Measurements from ENCODE around the gene RAPGEF4. TPM values are rescaled to one million over a fixed set of nuclear protein-coding genes. Genes with fewer than 3 reads are reported as not detected.

Gene RAPGEF4
- total and polyA plus RNA-seq, 2 of the 4 experiments (the other 2 are of a cell fraction) = 1.7 to 3.2 TPM

GRCh38 chr2:172887280-172887679 lies 151.6 kb downstream of the RAPGEF4 start:
- Histone ChIP-seq H2AK5ac (ENCODE audit: low read depth, low read length) (no peak overlapping the region), H2BK20ac (ENCODE audit: low read depth, low read length) (no peak overlapping the region), H3K27ac (ENCODE audit: insufficient read depth, low read length) (no peak overlapping the region), H3K4me3 (ENCODE audit: insufficient read depth, low read depth, low read length) (no peak overlapping the region), H3K27me3 (ENCODE audit: control insufficient read depth, insufficient read depth, low read length) (peaks cover 2% of the 10 kb centered on the region; the same call in 1 of the 2 replicates), H3K9me1 (ENCODE audit: insufficient read depth, low read length) (no peaks in the 10 kb centered on the region), H2AFZ (replicated peaks; ENCODE audit: low read length, poor library complexity) (no peak overlapping the region), H4K5ac (ENCODE audit: low read depth, low read length) (no peak overlapping the region), H2BK15ac (ENCODE audit: low read depth, low read length) (no peak overlapping the region), H4K20me1 (ENCODE audit: insufficient read depth, low read length) (no peaks in the 10 kb centered on the region), H3K9me3 (ENCODE audit: control insufficient read depth, insufficient read depth, low read length) (no peaks in the 10 kb centered on the region), H3K14ac (replicated peaks; ENCODE audit: low read depth, low read length) (no peak overlapping the region), H3K56ac (ENCODE audit: extremely low read depth, insufficient read depth, low read length) (no peak overlapping the region), H3K4me1 (ENCODE audit: control insufficient read depth, insufficient read depth, low read length) (no peaks in the 10 kb centered on the region), H3K4me2 (ENCODE audit: low read depth, low read length) (no peak overlapping the region), H4K91ac (ENCODE audit: insufficient read depth, low read depth, low read length) (no peak overlapping the region), H3K4ac (ENCODE audit: low read depth, low read length) (no peak overlapping the region), H3K9ac (ENCODE audit: low read depth, low read length) (no peak overlapping the region), H3K79me1 (ENCODE audit: low read depth in 1 of 2, low read length in 2 of 2) (no peaks in the 10 kb centered on the region), H3K18ac (ENCODE audit: low read depth, low read length) (no peak overlapping the region), H3K23ac (ENCODE audit: low read depth, low read length) (no peak overlapping the region), H4K8ac (ENCODE audit: low read depth in 2 of 2, low read length in 2 of 2) (no peak overlapping the region), H2BK120ac (ENCODE audit: low read depth, low read length) (no peak overlapping the region), H2AK9ac (replicated peaks; ENCODE audit: low read depth, low read length, poor library complexity) (no peak overlapping the region), H2BK5ac (ENCODE audit: low read depth, low read length, poor library complexity, severe bottlenecking) (no peak overlapping the region), H3K36me3 (ENCODE audit: control insufficient read depth, insufficient read depth, low read length) (no peaks in the 10 kb centered on the region)
- BruUV-seq (replicated peaks) = no TSS peak
- POLR2A ChIA-PET (ENCODE audit: unreplicated experiment) = no interaction called here
- ATAC-seq (ENCODE audit: low read depth) (no peak), DNase-seq (no peak)
- intact Hi-C loops (cut with micrococcal nuclease) = no loop called here
- in situ Hi-C loops (cut with MboI; ENCODE audit: low sequenced_read_pairs) = no loop called here
- TF ChIP-seq MAFK (IDR thresholded peaks at IDR 0.05; ENCODE audit: low read depth, low read length) = no peak
- no peak for TF ChIP-seq CEBPB (IDR thresholded peaks at IDR 0.05; ENCODE audit: low read depth, low read length)
- TF ChIP-seq BHLHE40 (IDR thresholded peaks at IDR 0.05; ENCODE audit: low read depth, low read length) = no peak
- no peak for TF ChIP-seq NFE2L2 (IDR thresholded peaks at IDR 0.05; ENCODE audit: low read depth, low read length)
- TF ChIP-seq RAD21 (IDR thresholded peaks at IDR 0.05; ENCODE audit: low read length) = no peak
- TF ChIP-seq, protein P1, sequence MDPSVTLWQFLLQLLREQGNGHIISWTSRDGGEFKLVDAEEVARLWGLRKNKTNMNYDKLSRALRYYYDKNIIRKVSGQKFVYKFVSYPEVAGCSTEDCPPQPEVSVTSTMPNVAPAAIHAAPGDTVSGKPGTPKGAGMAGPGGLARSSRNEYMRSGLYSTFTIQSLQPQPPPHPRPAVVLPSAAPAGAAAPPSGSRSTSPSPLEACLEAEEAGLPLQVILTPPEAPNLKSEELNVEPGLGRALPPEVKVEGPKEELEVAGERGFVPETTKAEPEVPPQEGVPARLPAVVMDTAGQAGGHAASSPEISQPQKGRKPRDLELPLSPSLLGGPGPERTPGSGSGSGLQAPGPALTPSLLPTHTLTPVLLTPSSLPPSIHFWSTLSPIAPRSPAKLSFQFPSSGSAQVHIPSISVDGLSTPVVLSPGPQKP (IDR thresholded peaks at IDR 0.05; ENCODE audit: borderline replicate concordance, low read depth, low read length) = no peak
- no peak for TF ChIP-seq MAZ (IDR thresholded peaks at IDR 0.05; ENCODE audit: borderline replicate concordance, low read depth, low read length)
- no peak for TF ChIP-seq FOS (IDR thresholded peaks at IDR 0.05; ENCODE audit: low read depth, low read length)
- TF ChIP-seq RFX5 (IDR thresholded peaks at IDR 0.05; ENCODE audit: low read depth, low read length) = no peak
- TF ChIP-seq CHD1 (IDR thresholded peaks at IDR 0.05; ENCODE audit: low read depth, low read length) = no peak
- TF ChIP-seq RCOR1 (IDR thresholded peaks at IDR 0.05; ENCODE audit: insufficient replicate concordance, low read length) = no peak
- TF ChIP-seq CTCF (conservative IDR thresholded peaks at IDR 0.05; ENCODE audit: low read depth, low read length) = no peak
- TF ChIP-seq USF2 (IDR thresholded peaks at IDR 0.05; ENCODE audit: low read depth, low read length) = no peak
- TF ChIP-seq POLR2A (IDR thresholded peaks at IDR 0.05; ENCODE audit: low read depth, low read length) = no peak
- TF ChIP-seq SMC3 (IDR thresholded peaks at IDR 0.05; ENCODE audit: low read depth, low read length) = no peak
- TF ChIP-seq MXI1 (IDR thresholded peaks at IDR 0.05; ENCODE audit: borderline replicate concordance, low read depth, low read length) = no peak
- CTCF ChIA-PET = no interaction called here
- dilution Hi-C loops (cut with HindIII; ENCODE audit: low sequenced_read_pairs, unreplicated experiment) = no loop called here
- WGBS, 2 experiments (ENCODE audit: extremely low coverage in 2 of 2, insufficient read length in 1 of 2) = no CpG with 5 or more reads among the region's 2 CpGs

Data from IMR-90 (cell line).